OCI-LY3 (cell line): ENCODE results near the gene NIP7.

Experiments
- EZH2phosphoT487 ChIP-seq: fragments of 200-600 bp; shearing (Covaris generic); IDR thresholded peaks from 2 replicates; pipeline ENCODE4 v1.6.1; 2018; ENCODE audit warnings: antibody characterized with exemption, mixed run types, low read depth
- TF ChIP-seq, protein P1 (sequence below): fragments of 200-600, 300-600 bp; sonication (generic); IDR thresholded peaks from 2 replicates; pipeline ENCODE4 v1.5.1; 2014; ENCODE audit warnings: antibody characterized with exemption, low read length, low read depth

DNA sequence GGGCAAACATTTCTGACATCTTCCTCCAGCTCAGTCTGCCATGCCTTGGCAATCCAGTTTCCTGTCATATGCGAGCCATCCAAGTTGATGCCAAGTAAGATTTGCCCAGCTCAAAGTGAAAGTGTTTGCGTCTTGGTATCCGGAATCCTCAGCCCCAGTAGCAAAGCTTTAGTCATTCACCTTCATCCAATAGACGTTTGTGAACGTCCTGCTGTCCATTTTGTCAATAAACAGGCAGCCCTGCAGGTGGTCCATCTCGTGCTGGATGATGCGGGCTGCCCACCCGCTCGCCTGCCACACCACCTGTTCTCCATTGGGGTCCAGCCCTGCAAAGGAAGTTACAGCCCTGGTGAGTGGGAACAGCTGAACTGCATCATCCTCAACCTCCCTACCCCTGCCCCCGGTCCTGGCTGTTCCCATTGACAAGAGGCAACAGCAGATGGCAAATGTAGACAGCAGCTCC lies 10.7 kb upstream of the NIP7 start:
- TF ChIP-seq, protein P1, sequence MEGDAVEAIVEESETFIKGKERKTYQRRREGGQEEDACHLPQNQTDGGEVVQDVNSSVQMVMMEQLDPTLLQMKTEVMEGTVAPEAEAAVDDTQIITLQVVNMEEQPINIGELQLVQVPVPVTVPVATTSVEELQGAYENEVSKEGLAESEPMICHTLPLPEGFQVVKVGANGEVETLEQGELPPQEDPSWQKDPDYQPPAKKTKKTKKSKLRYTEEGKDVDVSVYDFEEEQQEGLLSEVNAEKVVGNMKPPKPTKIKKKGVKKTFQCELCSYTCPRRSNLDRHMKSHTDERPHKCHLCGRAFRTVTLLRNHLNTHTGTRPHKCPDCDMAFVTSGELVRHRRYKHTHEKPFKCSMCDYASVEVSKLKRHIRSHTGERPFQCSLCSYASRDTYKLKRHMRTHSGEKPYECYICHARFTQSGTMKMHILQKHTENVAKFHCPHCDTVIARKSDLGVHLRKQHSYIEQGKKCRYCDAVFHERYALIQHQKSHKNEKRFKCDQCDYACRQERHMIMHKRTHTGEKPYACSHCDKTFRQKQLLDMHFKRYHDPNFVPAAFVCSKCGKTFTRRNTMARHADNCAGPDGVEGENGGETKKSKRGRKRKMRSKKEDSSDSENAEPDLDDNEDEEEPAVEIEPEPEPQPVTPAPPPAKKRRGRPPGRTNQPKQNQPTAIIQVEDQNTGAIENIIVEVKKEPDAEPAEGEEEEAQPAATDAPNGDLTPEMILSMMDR = no peak
- TF ChIP-seq EZH2phosphoT487 = no peak
